ENCODE results near the gene SMIM9. TPM values are rescaled to one million over a fixed set of nuclear protein-coding genes. Genes with fewer than 3 reads are reported as not detected.
A peak's percentile ranks its signal among the peaks of the same experiment; 100 is the strongest.
"Not testable (repeated sequence)": the region's sequence is repeated elsewhere in the genome, so short reads cannot be mapped to it uniquely, and the experiment has no call there.

The SMIM9 gene
- not detected for total RNA-seq
- long read RNA-seq = 0 reads

DNA sequence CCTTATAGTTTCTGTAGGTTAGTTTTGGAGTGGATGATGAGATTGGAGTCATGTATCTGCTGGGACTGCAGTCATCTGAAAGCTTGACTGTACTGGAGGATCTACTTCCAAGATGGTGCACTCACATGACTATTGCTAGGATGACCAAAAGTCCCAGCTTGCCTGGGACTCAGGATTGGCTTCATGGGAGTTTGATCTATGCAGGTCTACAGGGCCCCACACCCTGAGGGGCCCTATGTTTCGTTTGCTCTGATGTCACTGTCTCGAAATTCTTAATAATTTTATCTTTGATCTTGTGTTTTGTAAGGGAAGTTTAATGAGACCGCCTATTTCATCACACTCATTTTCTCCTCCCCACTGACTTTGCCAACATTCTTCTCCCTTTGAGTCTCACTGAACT is at the start of gene SMIM9:
Gene SMIM9 (minus strand): TSS at position 101 of the 400 bp plus-strand sequence. CDS start 3,806 bp downstream, outside the sequence.
- intact Hi-C loops (cut with micrococcal nuclease) = no loop called here
- no peak for DNase-seq
- no peak for ATAC-seq

DNA sequence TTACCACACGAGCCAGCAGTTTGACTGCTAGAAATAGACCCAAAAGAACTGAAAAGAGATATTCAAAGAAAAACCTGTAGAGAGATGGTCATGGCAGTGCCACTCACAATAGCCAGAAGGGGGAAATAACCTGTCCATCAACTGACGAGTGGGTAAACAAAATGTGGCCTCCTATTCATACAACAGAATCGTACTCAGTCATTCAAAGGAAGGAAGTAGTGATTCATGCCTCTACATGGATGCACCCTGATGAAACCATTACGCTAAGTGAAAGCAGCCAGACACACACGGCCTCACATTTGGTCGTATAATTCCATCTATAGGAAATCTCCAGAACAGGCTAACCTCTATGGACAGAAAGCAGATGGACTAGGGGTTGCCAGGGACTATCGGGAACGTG is 49.6 kb upstream of the SMIM9 start:
- intact Hi-C loops (cut with micrococcal nuclease); ATAC-seq: not testable (repeated sequence)

DNA sequence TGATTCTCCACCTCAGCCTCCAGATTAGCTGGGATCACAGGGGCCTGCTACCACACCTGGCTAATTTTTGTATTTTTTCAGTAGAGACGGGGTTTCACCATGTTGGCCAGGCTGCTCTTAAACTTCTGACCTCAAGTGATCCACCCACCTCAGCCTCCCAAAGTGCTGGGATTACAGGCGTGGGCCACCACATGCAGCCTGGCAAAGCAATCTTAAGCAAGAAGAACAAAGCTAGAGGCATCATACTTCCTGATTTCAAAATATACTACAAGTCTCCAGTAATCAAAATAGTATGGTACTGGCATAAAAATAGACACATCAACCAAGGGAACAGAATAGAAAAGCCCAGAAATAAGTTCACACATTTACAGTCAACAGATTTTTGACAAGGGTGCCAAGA is 38.9 kb upstream of the SMIM9 start:
- intact Hi-C loops (cut with micrococcal nuclease) = no loop called here

More for the DNA sequence above, 49.6 kb upstream of the SMIM9 start:
- DNase-seq = not testable (repeated sequence)

DNA sequence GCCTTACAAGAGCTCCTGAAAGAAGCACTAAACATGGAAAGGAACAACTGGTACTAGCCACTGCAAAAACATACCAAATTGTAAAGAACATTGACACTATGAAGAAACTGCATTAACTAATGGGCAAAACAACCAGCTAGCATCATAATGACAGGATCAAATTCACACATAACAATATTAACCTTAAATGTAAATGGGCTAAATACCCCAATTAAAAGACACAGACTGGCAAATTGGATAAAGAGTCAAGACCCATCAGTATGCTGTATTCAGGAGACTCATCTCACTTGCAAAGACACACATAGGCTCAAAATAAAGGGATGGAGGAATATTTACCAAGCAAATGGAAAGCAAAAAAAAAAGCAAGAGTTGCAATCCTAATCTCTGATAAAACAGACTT is 34.1 kb upstream of the SMIM9 start:
- ATAC-seq; DNase-seq; intact Hi-C loops (cut with micrococcal nuclease): not testable (repeated sequence)

More for the DNA sequence above, 38.9 kb upstream of the SMIM9 start:
- ATAC-seq = no peak
- no peak for DNase-seq

DNA sequence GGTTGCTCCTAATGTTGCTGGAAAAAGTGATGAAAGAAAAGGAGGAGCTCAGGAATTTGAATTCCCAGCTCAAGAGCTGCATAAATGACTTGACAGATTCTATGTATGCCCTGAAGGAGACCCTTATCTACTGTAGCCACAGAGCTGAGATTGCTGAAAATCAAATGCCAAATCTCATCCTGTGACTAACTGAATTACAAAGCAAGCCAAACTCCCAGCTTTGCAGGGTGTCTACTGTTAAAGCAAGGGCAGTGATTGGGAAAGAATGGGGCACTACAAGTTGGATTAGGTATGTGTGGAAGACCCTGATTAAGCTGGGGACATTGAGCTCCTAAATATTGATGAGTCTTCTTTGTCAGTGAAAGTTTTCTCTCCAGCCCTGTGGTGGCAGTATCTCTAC is 20.8 kb upstream of the SMIM9 start:
- ATAC-seq (no peak), DNase-seq (no peak)
- intact Hi-C loops (cut with micrococcal nuclease) = no loop called here

DNA sequence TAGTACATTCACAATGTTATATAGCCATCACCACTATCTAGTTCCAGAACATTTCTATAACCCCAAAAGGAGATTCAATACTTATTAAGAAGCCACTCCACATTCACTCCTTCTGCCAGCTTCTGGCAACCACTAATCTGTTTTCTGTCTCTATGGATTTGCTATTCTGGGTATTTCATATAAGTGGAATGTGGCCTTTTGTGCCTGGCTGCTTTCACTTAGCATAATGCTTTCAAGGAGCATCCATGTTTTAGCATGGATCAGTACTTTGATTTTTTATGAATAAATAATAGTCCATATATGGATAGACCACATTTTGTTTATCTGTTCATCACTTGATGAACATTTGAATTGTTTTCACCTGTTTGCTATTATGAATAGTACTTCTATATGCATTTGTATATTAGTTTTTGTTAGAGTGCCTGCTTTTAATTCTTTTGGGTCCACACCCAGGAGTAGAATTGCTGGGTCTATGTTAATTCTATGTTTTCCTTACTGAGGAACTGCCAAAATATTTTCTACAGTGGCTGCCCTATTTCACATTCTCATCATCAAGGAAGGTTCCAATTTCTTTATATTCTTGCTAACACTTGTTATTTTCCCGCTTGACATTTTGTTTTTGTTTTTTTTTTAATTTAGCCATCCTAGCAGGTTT is 16.6 kb upstream of the SMIM9 start:
- no peak for ATAC-seq
- intact Hi-C loops (cut with micrococcal nuclease) = no loop called here
- DNase-seq = no peak

DNA sequence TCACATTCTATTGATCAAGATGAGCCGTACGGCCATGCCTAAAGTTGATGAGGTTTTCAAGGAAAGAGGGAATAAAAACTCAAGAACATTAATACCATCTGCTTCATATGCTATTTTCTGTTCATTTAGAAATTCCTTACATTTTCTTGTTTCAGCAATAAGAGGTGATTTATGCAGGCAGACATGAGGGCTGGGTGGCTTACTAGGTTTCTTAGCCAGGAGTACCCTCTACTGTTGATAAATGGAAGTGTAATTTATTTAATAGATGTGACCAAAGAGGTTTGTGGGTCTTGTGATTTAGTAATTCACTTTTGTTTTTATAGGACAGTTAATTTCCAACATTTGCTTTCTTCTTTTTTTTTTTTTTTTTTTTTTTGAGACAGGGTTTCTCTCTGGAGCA is 6.4 kb upstream of the SMIM9 start:
- ATAC-seq (peak; percentile 25), DNase-seq (no peak)
- intact Hi-C loops (cut with micrococcal nuclease) = no loop called here

DNA sequence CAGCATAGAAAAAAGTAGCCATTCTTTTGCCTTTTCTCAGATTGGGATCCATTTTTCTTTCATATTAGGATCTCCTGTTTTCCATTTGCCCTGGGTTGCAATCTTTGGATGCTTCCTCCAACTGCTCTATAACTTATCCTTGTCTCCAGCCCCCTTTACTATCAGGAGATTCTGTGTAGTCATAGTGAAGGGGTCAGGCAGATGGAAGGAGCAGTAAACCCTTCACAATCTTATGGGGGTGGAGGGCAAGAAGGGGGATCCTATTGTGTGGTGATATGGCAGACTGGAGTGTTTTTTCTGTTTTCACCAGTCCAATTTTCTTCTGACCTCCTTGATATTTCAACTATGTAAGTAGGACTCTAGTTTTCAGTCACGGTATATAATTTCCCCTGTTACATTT is 1.7 kb upstream of the SMIM9 start:
- ATAC-seq (no peak), DNase-seq (no peak)

DNA sequence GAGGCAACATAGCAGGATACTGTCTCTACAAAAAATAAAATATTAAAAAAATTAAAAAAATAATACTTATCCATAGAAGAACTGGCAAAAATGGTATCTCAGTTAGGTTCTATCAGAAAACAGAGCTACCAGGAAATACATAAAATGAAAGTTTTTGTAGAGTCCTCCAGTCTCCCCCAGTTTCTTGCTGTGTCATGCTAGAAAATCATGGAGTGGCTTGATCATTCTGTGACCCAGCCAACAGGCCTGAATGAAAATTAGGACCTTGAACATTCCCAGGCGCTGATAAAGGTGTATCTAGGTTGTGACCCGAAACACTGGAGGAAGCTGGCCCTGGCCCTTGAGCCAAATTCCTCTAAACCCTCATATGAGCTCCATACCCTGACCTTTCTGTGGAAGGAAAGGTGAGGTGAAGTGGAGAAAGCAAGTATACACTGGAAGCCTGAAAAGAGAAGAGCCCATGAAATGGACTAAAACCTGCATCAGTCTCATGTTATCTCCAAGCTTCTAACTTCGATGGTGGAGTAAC is 652 bp downstream of the SMIM9 start:
- ATAC-seq (no peak), DNase-seq (no peak)
- intact Hi-C loops (cut with micrococcal nuclease) = no loop called here

More for the DNA sequence above, 1.7 kb upstream of the SMIM9 start:
- intact Hi-C loops (cut with micrococcal nuclease) = no loop called here

DNA sequence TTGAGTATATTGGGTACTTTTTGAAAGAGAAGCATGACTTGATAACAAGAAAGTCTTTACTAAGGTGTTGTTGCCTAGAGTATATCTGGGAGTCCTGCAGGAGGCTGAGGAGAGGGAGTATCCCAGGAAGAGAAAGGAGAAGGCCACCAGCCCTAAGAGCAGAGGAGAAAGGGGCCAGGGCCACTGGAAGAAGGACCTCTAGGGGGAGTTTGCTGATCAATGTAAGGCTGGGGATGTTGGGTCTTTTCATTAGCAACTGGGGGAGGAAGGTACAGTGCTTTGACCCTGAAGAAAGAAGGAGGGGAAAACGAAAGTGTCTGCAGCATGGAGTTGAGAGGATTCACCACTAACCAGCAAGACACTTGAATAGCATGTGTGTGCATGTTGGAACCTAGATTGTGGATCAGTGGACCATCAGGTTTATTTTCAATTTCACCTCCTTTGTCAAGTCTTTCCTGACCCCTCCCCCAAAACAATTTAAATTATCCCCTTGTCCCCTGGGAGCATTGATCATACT is 4.5 kb downstream of the SMIM9 start:
- DNase-seq = no peak
- intact Hi-C loops (cut with micrococcal nuclease) = no loop called here
- ATAC-seq = no peak

DNA sequence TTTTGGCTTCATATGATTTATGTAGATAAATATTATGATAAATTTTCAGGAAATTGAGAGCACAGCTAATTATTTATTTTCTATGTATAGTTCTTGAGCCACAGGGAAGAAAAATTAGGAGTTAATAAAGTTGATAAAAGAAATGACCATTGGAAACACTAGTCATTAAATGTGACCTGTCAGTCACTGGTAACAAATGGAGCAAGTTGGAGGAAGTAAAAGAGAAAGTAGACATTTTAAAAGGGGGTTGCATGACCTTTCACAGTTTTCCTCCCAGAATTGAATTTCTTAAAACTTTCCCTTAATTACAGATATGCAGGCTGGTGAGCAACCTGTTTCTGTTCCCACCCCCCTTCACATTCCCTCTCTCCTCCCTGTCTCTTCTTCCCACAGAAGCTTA is 5.3 kb downstream of the SMIM9 start:
- intact Hi-C loops (cut with micrococcal nuclease) = no loop called here
- DNase-seq (no peak), ATAC-seq (no peak)

DNA sequence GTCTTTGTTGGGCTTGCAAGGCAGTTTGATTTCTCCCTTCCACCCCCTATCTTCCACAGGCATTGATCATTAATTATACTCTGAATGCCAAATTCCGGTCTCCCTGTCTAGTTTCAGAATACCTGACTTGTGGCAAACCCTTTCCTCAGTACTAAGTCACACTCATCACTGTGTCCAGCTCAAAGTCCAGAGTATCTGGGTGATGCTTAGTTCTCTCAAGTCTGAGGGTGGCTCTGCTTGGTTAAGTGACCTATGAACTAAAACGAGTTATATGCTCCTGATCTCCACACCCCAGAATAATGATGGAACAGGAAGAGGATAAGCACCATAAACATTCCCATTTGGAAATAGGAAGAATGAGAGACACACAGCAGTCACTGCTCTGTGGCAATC is 6.5 kb downstream of the SMIM9 start:
- ATAC-seq (no peak), DNase-seq (no peak)
- intact Hi-C loops (cut with micrococcal nuclease) = no loop called here

DNA sequence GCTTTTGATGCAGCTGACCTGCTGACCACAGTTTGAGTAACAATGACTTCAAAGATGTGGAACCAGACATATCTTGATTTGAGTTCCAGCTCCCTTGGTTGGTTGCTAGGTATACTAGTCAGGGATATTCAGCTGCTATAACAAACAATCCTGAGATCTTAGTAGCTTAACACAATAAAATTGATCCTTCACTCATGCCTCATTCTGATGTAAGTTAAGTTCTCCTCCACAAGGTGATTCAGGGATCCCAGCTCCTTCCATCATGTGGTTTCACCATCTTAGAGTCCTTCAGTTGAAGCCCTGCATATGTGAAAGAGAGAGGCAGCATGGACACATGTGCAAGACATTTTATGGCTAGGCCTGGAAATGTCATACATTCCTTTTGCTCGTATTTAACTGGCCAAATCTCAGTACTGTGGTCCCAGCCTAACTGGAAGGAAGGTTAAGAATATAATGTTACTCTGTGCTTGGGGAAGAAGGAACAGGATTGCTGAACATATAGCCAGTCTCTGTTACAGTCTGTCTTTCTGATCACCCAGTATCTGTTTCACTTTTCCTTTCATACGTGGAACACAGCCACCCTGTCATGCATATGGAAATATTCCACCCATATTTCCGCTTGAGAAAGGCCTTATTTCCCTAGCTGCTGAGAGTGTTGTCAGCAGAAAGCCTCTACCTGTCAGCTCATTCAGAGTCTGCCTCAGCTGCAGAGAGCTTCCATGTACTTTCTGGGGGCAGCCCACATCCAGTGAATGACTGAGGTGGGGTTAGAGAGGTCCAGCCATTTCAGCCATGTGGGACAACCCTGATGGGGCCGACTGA is 7.1 kb downstream of the SMIM9 start:
- DNase-seq = no peak
- ATAC-seq = no peak
- intact Hi-C loops (cut with micrococcal nuclease) = no loop called here

DNA sequence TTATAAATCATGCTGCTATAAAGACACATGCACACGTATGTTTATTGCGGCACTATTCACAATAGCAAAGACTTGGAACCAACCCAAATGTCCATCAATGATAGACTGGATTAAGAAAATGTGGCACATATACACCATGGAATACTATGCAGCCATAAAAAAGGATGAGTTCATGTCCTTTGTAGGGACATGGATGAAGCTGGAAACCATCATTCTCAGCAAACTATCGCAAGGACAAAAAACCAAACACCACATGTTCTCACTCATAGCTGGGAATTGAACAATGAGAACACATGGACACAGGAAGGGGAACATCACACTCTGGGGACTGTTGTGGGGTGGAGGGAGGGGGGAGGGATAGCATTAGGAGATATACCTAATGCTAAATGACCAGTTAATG is 8.9 kb downstream of the SMIM9 start:
- ATAC-seq; intact Hi-C loops (cut with micrococcal nuclease); DNase-seq: not testable (repeated sequence)

DNA sequence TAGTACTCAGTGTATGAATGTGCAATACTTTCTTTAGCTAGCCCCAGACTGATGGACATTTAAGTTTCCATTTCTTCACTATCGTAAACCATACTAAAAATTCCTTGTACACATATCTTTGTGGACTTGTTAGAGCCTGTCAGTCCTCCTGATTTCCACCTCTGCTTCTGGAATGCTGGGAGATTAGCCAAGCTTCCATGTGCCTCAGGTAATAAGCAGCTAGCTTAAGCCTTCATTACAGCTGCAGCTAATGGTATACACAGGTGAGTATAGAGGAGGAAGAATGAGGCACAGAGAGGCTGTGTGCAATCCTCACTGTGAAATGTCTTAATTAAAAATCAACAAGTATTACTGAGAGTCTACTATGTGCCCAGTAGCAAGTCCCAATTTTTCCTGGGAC is 9.8 kb downstream of the SMIM9 start:
- ATAC-seq (no peak), DNase-seq (no peak)
- intact Hi-C loops (cut with micrococcal nuclease) = no loop called here

DNA sequence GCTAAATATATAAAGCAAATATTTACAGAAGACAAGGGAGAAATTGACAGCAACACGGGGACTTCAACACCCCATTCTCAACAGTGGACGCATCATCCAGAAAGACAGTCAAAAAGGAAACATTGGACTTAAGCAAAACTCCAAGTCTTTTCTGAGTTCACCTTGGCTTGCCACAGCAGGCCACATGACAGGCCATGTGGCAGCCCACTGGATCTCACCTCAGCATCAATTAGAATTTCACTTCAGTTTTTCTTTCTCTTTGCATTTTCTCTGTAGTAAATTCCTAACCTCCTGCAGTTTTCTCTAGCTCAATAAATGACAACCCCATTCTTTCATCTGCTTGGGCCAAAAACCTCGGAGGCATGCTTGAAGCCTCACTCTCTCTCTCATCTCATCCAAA is 12.4 kb downstream of the SMIM9 start:
- intact Hi-C loops (cut with micrococcal nuclease) = no loop called here
- DNase-seq (no peak), ATAC-seq (no peak)

DNA sequence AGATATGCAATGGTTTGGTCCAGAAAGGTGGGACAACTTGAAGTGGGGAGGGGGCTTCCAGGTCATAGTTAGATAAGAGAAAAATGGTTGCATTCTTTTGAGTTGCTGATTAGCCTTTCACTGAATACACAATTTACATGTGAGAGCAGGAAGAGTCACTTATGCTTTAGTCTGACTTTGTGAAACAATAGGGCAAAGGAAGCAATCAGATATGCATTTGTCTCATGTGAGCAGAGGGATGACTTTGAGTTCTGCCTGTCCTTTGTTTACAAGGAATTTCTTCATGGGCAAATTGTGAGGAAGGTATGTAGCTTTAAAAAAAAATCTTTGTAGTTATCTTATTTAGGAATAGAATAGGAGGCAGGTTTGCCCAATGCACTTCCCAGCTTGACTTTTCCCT is 12.9 kb downstream of the SMIM9 start:
- intact Hi-C loops (cut with micrococcal nuclease) = no loop called here
- DNase-seq = no peak
- no peak for ATAC-seq

DNA sequence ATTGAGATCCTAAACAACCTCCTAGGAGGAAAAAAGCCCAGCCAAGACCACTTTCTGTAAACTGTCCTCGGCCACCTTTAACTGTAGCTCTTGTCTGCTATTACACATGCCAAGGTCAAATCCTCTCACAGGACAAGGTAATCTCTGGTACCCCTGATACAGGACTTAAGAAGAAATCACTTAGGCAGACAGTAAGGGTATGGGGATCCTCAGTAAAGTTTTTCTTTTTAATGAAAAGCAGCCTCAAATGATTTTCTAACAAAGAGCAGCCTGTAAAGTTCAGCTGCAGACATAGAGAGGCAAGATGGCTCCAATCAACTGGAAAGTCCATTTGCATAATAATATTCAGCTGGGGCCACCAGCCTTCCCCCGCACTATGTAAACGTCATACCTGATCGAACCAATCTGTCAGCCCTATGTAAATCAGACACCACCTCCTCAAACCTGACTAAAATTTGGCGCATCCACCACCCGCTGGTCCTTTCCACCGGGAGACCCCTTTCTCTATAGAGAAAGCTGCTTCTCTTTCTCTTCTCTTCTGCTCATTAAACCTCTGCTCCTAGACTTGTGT is 14.6 kb downstream of the SMIM9 start:
- ATAC-seq = no peak
- DNase-seq = no peak
- intact Hi-C loops (cut with micrococcal nuclease) = no loop called here

DNA sequence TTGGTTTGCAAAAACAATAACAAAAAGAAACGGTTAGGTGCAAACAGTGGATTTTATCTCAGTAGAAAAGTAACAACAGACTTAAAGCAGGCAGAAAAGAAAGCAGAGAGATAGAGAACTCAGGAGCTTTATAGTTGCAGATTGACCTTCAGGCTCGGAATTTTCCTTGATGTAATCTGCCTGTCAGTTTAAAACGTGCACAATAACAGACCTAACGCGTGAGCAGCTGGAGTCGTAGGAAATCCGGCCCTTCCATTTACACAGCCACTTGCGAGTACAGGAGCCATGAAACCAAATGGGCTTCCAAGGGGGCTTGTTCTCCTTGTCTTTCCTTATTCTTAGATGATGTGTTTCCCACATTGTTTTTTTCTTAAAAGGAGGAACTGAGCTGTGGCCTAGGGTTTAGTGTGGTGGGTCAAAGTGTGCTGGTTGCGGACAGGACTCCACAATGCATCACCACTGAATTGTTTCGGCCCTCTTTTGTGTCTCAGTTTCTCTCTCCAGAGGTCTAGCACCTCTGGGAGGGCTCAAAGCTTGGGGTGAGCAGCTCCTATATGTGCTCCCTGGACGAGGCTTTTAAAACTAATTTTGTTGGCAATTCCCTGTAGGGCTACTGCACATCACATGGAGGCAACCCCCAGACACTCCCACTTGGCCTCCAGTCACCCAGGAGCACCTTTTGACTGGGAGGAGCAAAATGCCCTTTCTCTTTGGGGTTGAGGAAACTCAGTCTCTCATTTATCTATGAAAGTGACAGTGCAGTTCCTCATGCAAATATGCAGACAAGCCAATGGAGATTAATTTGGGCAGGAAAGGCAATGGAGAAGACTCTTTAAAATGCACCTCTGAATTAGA is 15.3 kb downstream of the SMIM9 start:
- ATAC-seq = no peak
- intact Hi-C loops (cut with micrococcal nuclease) = no loop called here
- DNase-seq = no peak
